ENCODE measurements around the gene NRG3. TPM values are rescaled to one million over a fixed set of nuclear protein-coding genes. Genes with fewer than 3 reads are reported as not detected.

NRG3 gene
- total and polyA plus RNA-seq, 2 of the 8 experiments (the other 6 are each of a cell fraction or from before 2014, with no cell fraction given) = 4.2 to 5.0 TPM

GRCh38 chr10:82267960-82268359, 393.0 kb downstream of the NRG3 start (continued):
- TF ChIP-seq CHD7 (IDR thresholded peaks at IDR 0.05; ENCODE audit: insufficient replicate concordance, low read length) = no peak
